ENCODE measurements around the gene PLAAT3. TPM values are rescaled to one million over a fixed set of nuclear protein-coding genes. Genes with fewer than 3 reads are reported as not detected.
A peak's percentile ranks its signal among the peaks of the same experiment; 100 is the strongest.
"Not testable (repeated sequence)": the region's sequence is repeated elsewhere in the genome, so short reads cannot be mapped to it uniquely, and the experiment has no call there.

The PLAAT3 gene
- total RNA-seq = 44.7 and 57.6 TPM in 2 replicates

DNA sequence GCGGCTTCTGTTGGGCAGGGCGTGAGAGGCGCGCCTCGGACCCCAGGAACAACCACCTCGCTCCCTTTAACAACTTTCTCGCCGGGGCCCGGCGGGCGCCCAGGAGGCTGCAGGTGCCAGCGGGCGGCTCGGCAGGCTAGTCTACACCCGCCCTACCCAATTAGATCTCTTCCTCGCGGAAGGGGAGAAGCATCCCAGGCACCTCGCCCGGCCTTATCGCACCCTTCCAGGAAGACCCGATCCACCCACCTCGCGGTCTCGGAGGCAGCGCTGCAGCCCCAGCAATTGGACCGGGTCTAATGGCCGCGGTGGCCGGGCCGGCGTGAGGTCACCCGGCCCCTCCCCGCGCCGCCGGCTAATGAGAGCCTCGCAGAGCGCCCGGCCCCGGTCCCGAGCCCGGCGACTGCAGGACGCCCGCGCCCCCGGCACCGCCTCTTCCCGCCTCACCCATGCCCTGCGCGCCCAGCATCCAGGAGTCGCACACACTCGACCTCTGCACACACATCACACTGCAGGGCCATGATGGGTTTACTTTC is at the start of gene PLAAT3:
Gene PLAAT3 (minus strand): TSS at position 298 of the 536 bp plus-strand sequence. CDS start 419 bp downstream, outside the sequence.
- DNase-seq (ENCODE audit: low read depth, low spot score) = no peak

DNA sequence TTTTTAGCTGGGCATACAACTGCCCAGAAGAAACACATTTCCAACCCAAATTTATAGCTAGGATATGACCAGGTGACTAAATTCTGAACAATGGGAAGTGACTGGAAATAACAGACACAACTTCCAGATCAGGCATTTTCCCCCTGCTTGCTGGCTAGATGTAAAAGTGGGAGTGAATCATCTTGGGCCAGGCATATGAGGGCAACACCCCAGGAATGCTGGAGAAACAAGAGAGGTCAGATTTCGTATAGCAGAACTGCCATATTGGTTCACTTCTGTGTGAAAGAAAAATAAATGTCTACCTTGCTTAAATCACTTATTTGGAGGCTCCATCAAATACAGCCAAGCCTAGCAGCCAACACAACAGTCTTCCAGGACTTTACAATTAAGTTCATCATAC is 49.6 kb upstream of the PLAAT3 start:
- peak; percentile 32 for DNase-seq (ENCODE audit: low read depth, low spot score)

DNA sequence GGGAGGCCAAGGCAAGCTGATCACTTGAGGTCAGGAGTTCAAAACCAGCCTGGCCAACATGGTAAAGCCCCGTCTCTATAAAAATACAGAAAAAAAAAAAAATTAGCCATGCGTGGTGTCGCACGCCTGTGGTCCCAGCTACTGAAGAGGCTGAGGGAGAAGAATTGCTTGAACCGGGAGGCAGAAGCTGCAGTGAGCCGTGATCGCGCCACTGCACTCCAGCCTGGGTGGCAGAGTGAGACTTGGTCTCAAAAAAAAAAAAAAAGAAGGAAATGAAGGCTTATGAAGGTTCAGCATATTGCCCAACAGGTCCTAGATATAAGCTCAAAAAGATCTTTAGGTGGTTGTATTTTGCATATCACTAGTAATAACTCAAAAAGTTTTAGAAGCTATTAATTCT is 46.7 kb upstream of the PLAAT3 start:
- DNase-seq (ENCODE audit: low read depth, low spot score) = no peak

DNA sequence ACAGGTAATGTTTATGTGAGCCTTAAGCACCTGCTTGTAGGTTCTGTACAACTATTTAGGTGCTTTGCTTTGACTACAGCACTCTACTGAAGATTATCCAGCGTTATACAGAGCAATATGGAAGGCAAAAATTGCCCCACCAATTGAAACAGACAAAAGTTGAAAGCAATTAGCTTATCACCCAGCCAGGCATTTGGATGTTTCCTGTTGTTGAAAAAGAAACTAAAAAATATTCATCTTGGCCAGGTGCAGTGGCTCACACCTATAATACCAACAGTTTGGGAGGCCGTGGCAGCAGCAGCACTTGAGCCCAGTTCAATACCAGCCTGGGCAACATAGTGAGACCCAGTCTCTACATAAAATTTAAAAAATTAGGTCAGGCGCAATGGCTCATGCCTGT is 38.4 kb upstream of the PLAAT3 start:
- DNase-seq (ENCODE audit: low read depth, low spot score) = no peak

DNA sequence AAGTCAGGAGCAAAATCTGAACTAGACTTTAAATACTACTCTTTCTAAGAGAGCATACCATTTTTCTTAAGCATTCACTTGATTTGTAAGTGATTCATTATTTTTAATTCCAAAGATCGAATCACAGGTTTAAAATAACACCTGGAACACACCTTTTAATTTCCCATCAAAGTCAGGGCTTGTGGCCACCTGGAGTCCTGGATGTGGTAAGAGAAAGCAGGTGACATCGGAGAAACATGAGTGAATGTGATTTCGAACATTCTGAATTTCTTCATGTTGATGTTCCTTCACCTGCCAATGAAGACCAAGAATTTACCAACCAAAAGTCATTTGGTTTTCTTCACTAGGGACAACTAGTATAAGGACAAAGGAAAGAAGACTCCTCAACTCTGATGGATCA is 29.0 kb upstream of the PLAAT3 start:
- no peak for DNase-seq (ENCODE audit: low read depth, low spot score)

- DNase-seq (ENCODE audit: low read depth, low spot score) = no peak
Observed at GRCh38 chr11:63641727-63642126, 27.5 kb upstream of the PLAAT3 start.

- no peak for DNase-seq (ENCODE audit: low read depth, low spot score)
Observed at GRCh38 chr11:63639199-63639832, 25.1 kb upstream of the PLAAT3 start.

- not testable (repeated sequence) for DNase-seq (ENCODE audit: low read depth, low spot score)
Observed at GRCh38 chr11:63638436-63638835, 24.2 kb upstream of the PLAAT3 start.

GRCh38 chr11:63635762-63636465 is 21.7 kb upstream of the PLAAT3 start:
- DNase-seq (ENCODE audit: low read depth, low spot score) = peak; percentile 17

- DNase-seq (ENCODE audit: low read depth, low spot score) = no peak
Observed at GRCh38 chr11:63629426-63629825, 15.2 kb upstream of the PLAAT3 start.

DNA sequence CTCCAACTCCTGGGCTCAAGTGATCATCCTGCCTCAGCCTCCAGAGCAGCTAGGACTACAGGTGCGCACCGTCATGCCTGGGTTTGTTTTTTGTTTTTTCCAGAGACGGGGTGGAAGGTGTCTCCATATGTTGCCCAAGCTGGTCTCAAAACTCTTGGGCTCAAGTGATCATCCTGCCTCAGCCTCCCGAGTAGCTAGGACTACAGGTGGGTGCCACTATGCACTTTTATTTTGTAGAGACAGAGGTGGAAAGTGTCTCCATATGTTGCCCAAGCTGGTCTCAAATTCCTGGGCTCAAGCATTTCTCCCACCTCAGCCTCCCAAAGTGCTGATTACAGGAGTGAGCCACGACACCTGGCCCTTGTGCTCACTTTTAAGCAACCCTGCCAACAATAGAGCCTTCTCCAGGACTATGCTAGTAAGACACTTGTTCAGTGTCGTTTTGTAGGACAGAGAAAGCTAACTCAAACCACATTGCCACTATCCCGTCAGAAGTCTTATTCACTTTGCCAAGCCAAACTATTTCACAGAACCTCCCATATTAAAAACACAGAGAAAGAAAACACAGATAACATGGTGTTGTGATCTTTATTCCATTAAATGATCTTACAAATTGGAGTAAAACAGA is 9.4 kb upstream of the PLAAT3 start:
- no peak for DNase-seq (ENCODE audit: low read depth, low spot score)

DNA sequence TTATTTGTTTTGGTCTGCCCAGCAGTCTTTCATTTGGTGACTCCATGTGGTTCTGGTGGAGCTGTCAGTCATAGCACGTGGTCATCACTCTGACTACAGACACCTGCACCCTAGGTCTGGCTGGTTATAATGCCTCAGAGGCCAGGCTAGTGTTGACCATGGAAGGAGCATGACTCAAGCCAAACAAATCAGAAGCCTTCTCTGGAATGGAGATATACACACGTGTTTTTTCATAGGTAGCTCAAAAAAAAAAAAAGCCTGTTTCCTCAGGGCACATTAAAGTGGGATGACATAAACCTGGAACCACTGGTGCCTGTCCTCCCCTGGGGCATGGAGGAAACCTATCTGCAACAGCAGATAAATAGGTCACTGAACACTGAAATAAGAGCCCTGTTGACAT is 8.1 kb upstream of the PLAAT3 start:
- no peak for DNase-seq (ENCODE audit: low read depth, low spot score)

DNA sequence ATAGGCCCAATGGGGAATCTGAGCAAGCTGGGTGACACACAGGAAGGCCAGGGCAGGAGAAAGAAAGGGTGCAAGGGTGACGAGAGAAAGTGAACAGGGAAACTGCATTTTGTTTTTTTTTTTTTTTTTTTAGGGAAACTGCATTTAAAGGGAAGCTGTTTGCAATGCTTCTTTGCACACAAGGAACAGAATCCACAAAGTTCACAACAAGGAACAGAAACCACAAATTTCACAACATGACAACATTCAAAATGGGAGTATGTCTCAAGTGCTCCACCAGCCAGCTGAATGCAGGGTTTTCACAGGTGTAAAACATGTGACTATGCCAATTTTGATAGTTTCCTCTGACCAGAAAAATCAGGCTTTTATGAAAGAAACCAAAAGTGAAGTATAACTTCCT is 6.8 kb upstream of the PLAAT3 start:
- DNase-seq (ENCODE audit: low read depth, low spot score) = no peak

DNA sequence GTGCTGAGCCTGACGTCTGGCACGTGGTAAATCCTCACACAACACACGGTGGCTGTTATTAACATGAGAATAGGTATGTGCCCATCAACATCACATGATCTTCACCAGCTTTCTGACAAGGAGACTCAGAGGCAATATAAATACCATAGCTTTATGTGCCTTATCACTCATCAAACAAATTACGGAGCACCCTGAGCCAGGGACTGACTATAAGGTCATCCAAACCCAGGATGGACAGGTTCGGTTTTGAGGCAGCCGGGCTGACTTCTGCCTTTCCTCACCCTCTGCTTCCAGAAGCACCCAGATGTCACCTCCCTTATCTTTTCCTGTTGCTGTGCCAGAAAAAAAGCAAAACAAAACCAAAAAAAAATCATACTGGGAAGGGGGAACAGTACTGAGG is 5.7 kb upstream of the PLAAT3 start:
- DNase-seq (ENCODE audit: low read depth, low spot score) = no peak

DNA sequence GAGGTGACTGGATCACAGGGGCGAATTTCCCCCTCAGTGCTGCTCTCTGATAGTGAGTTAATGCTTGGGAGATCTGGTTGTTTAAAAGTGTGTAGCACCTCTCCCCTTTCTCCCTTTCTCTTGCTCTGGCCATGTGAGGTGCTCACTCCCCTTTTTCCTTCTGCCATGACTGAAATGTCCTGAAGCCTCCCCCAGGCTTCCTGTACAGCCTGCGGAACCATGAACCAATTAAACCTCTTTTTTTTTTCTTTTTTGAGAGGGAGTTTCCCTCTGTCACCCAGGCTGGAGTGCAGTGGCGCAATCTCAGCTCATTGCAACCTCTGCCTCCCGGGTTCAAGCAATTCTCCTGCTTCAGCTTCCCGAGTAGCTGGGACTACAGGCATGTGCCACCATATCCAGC is 3.5 kb upstream of the PLAAT3 start:
- DNase-seq (ENCODE audit: low read depth, low spot score) = not testable (repeated sequence)

DNA sequence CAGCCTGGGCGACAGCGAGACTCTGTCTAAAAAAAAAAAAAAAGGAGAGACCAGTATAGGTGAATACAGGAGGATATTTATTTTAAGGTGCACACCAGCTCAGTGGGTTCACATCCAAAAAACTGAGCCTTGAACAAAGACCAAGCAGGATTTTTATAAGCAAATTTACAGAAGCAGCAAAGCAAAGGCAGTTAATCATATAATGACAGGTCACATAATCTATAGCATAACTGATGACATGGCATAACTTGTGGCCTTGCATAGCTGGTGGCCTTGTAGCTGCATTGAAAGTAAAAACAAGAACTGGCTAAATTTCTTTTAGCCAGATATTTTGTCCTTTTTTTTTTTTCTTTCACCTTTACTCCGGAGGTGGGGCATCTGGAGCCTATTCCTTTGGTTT is 2.7 kb upstream of the PLAAT3 start:
- no peak for DNase-seq (ENCODE audit: low read depth, low spot score)

DNA sequence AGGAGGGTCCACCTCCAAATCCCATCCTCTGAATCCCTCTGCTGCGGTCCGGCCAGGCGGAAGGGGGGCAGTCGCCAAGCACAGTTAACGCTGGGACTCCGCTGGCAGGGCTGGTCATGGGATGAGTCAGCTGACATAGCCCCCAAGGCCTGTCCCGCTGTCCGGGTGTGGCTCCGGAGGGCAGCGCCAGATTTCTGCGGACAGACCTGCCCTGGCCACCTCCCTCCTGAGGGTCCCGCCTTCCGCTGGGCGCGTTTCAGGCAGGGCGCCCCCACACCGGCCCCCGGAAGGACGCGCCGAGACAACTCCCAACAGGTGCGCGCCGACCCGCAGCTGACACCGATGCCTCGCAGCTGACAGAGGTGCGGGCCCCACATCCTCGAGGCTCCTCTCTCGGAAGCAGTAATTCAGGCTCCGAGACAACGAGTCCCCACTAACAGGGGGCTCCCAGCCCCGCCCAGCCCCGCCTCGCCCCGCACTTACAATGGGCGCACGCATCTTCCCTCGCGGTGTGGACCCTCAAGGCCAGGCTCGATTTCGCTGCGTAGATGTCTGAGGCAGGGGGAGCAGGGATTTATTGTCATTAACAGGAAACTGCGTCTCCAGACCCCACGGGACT is 607 bp downstream of the PLAAT3 start:
- DNase-seq (ENCODE audit: low read depth, low spot score) = no peak

GRCh38 chr11:63612181-63612580 is 2.1 kb downstream of the PLAAT3 start:
- DNase-seq (ENCODE audit: low read depth, low spot score) = no peak

DNA sequence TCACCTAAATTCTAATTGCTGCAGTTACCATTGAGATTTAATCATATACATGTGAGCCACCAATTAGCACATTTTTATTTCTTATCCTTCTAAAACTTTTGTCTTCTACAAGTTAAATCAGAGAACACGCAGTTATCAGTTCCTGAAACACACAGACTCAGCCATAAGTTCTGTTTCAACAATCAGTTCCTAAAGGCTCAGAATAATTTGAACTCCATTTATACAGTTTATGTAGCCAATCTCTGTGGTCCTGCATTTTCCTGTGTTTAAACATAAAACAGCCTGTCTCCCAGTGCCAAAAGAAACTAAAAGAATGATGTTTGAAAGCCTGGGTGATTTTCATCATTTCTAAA is 2.9 kb downstream of the PLAAT3 start:
- DNase-seq (ENCODE audit: low read depth, low spot score) = no peak

GRCh38 chr11:63610604-63611394 is 3.4 kb downstream of the PLAAT3 start:
- no peak for DNase-seq (ENCODE audit: low read depth, low spot score)

DNA sequence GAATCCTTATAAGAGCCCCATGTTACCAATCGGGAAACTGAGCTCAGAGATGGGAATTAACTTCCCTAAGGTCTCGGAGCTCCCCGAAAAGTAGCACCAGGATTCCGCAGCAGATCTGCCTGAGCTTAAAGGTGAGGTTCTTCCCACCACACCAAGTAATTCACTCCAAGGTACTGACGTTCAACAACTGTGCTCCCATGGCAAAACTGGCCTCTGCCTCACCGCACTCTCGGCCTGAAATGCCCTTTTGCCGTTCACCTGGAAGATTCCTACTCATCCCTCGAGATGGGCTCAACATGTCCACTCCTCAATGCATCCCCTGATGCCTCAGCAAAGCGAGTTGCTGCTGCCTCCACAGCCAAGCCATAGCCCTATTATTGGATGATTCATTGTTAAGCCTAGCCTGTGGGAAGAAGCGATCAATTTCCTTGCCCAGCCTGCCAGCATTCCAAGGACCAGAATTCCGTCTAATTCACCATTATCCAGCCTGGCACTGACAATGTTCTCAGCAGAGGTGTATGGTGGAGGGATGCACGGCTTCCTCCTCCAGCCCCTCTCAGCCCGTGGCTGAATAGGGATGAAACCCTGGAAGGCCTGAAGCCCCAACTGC is 4.2 kb downstream of the PLAAT3 start:
- DNase-seq (ENCODE audit: low read depth, low spot score) = no peak

Measured in pulmonary artery endothelial cell (primary cell).